ENCODE results near the gene ACAT2. TPM values are rescaled to one million over a fixed set of nuclear protein-coding genes. Genes with fewer than 3 reads are reported as not detected.
"Not testable (repeated sequence)": the region's sequence is repeated elsewhere in the genome, so short reads cannot be mapped to it uniquely, and the experiment has no call there.

The ACAT2 gene
- total RNA-seq, 2 experiments from 2014 or later = 21.4 to 25.8 TPM

GRCh38 chr6:159723259-159723658 lies 38.6 kb upstream of the ACAT2 start:
- no peak overlapping the region for H3K27ac ChIP-seq (ENCODE audit: low read depth in 1 of 2, low read length in 2 of 2)
- H3K27me3 ChIP-seq (ENCODE audit: control insufficient read depth in 1 of 2, insufficient read depth in 2 of 2, low read length in 2 of 2) = no peaks in the 10 kb centered on the region
- Mint-ChIP-seq H3K27me3 (peaks cover 9% of the 10 kb centered on the region), H3K9me3 (no peaks in the 10 kb centered on the region), H3K4me3 (no peak overlapping the region), H3K36me3 (ENCODE audit: low read depth) (peaks cover 37% of the 10 kb centered on the region), H3K4me1 (ENCODE audit: low read depth) (peaks cover 47% of the 10 kb centered on the region), H3K27ac (peak overlapping the region; percentile 68)
- H3K9me3 ChIP-seq (ENCODE audit: control insufficient read depth in 1 of 2, insufficient read depth in 1 of 2, low read length in 2 of 2) = no peaks in the 10 kb centered on the region
- H3K36me3 ChIP-seq (ENCODE audit: insufficient read depth, low read length) = peaks cover 14% of the 10 kb centered on the region
- TF ChIP-seq CTCF (IDR thresholded peaks at IDR 0.05) = no peak
- CTCF ChIA-PET = no interaction called here
- ATAC-seq (ENCODE audit: poor library complexity) (no peak), DNase-seq (no peak)
- H3K4me3 ChIP-seq (ENCODE audit: low read length) = no peak overlapping the region
- intact Hi-C loops (cut with DNase I, micrococcal nuclease) = loop anchor here in 1 of 2 experiments (10.0 kb wide), 1 partner anchor 732 kb away; no protein-coding TSS in a partner anchor
- POLR2A ChIA-PET = interaction anchor here (0.8 to 8.3 kb wide), 4 partner anchors 28 to 66 kb away, joined by 3 to 176 read pairs (median 5); partner anchors contain the start of genes MRPL18, SOD2 and TCP1
- H3K4me1 ChIP-seq (ENCODE audit: insufficient read depth, low read length) = peaks cover 17% of the 10 kb centered on the region

GRCh38 chr6:159724778-159725177 lies 37.1 kb upstream of the ACAT2 start:
- POLR2A ChIA-PET = interaction anchor here (6.7 to 8.3 kb wide), 2 partner anchors 36 to 65 kb away, joined by 148 to 176 read pairs; partner anchors contain the start of genes ACAT2, MRPL18 and TCP1
- H3K27ac Mint-ChIP-seq = peak overlapping the region; percentile 68
- H3K4me3 ChIP-seq (ENCODE audit: low read length) = no peak overlapping the region

GRCh38 chr6:159725208-159725607 lies 36.6 kb upstream of the ACAT2 start:
- Mint-ChIP-seq H3K27ac (peak overlapping the region; percentile 68), H3K4me1 (ENCODE audit: low read depth) (peaks cover 67% of the 10 kb centered on the region), H3K36me3 (ENCODE audit: low read depth) (peaks cover 55% of the 10 kb centered on the region)
- not testable (repeated sequence) for H3K9me3 Mint-ChIP-seq; H3K4me3 ChIP-seq (ENCODE audit: low read length); DNase-seq; H3K27me3 ChIP-seq (ENCODE audit: control insufficient read depth in 1 of 2, insufficient read depth in 2 of 2, low read length in 2 of 2); H3K4me3 Mint-ChIP-seq; H3K9me3 ChIP-seq (ENCODE audit: control insufficient read depth in 1 of 2, insufficient read depth in 1 of 2, low read length in 2 of 2); H3K27me3 Mint-ChIP-seq; ATAC-seq (ENCODE audit: poor library complexity)
- POLR2A ChIA-PET = interaction anchor here (2.5 to 8.3 kb wide), 5 partner anchors 12 to 243 kb away, joined by 20 to 195 read pairs (median 148); partner anchors contain the start of genes ACAT2, IGF2R, MRPL18 and SOD2
- H3K4me1 ChIP-seq (ENCODE audit: insufficient read depth, low read length) = peaks cover 20% of the 10 kb centered on the region
- intact Hi-C loops (cut with DNase I, micrococcal nuclease) = loop anchor here in 1 of 2 experiments (10.0 kb wide), 1 partner anchor 730 kb away; no protein-coding TSS in a partner anchor
- CTCF ChIA-PET = interaction anchor here (1.7 kb wide), 1 partner anchor 34 kb away, joined by 7 read pairs; no protein-coding TSS in a partner anchor
- H3K36me3 ChIP-seq (ENCODE audit: insufficient read depth, low read length) = peaks cover 17% of the 10 kb centered on the region
- peak overlapping the region in 1 of 2 donors; percentile 8 for H3K27ac ChIP-seq (ENCODE audit: low read depth in 1 of 2, low read length in 2 of 2)

More at GRCh38 chr6:159724778-159725177, 37.1 kb upstream of the ACAT2 start:
- Mint-ChIP-seq H3K36me3 (ENCODE audit: low read depth) (peaks cover 52% of the 10 kb centered on the region), H3K4me1 (ENCODE audit: low read depth) (peaks cover 63% of the 10 kb centered on the region), H3K9me3 (no peaks in the 10 kb centered on the region), H3K4me3 (no peak overlapping the region), H3K27me3 (peaks cover 9% of the 10 kb centered on the region)
- no peak for DNase-seq
- peaks cover 17% of the 10 kb centered on the region for H3K36me3 ChIP-seq (ENCODE audit: insufficient read depth, low read length)
- intact Hi-C loops (cut with DNase I, micrococcal nuclease) = loop anchor here in 1 of 2 experiments (10.0 kb wide), 1 partner anchor 730 kb away; no protein-coding TSS in a partner anchor
- no peak overlapping the region for H3K27ac ChIP-seq (ENCODE audit: low read depth in 1 of 2, low read length in 2 of 2)
- H3K27me3 ChIP-seq (ENCODE audit: control insufficient read depth in 1 of 2, insufficient read depth in 2 of 2, low read length in 2 of 2) = no peaks in the 10 kb centered on the region
- peaks cover 20% of the 10 kb centered on the region for H3K4me1 ChIP-seq (ENCODE audit: insufficient read depth, low read length)
- no peak for TF ChIP-seq CTCF (IDR thresholded peaks at IDR 0.05)
- CTCF ChIA-PET = interaction anchor here (1.7 kb wide), 1 partner anchor 34 kb away, joined by 7 read pairs; no protein-coding TSS in a partner anchor
- H3K9me3 ChIP-seq (ENCODE audit: control insufficient read depth in 1 of 2, insufficient read depth in 1 of 2, low read length in 2 of 2) = no peaks in the 10 kb centered on the region
- no peak for ATAC-seq (ENCODE audit: poor library complexity)

Data from CD4-positive, alpha-beta T cell (primary cell).